CD4-positive, alpha-beta T cell treated with Interleukin-2 at 100 ng/mL for 4 hours (primary cell): ENCODE measurements around the gene KIF20B.

Source experiments
- DNase-seq: peaks from one replicate; pipeline ENCODE4 v3.0.0-alpha.2; 2020; ENCODE audit warnings: low spot score

KIF20B gene, protein sequence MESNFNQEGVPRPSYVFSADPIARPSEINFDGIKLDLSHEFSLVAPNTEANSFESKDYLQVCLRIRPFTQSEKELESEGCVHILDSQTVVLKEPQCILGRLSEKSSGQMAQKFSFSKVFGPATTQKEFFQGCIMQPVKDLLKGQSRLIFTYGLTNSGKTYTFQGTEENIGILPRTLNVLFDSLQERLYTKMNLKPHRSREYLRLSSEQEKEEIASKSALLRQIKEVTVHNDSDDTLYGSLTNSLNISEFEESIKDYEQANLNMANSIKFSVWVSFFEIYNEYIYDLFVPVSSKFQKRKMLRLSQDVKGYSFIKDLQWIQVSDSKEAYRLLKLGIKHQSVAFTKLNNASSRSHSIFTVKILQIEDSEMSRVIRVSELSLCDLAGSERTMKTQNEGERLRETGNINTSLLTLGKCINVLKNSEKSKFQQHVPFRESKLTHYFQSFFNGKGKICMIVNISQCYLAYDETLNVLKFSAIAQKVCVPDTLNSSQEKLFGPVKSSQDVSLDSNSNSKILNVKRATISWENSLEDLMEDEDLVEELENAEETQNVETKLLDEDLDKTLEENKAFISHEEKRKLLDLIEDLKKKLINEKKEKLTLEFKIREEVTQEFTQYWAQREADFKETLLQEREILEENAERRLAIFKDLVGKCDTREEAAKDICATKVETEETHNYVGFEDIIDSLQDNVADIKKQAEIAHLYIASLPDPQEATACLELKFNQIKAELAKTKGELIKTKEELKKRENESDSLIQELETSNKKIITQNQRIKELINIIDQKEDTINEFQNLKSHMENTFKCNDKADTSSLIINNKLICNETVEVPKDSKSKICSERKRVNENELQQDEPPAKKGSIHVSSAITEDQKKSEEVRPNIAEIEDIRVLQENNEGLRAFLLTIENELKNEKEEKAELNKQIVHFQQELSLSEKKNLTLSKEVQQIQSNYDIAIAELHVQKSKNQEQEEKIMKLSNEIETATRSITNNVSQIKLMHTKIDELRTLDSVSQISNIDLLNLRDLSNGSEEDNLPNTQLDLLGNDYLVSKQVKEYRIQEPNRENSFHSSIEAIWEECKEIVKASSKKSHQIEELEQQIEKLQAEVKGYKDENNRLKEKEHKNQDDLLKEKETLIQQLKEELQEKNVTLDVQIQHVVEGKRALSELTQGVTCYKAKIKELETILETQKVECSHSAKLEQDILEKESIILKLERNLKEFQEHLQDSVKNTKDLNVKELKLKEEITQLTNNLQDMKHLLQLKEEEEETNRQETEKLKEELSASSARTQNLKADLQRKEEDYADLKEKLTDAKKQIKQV (N-terminal part only)

GRCh38 chr10:89701242-89702120 lies at the start of gene KIF20B:
Gene KIF20B (plus strand): TSS chr10:89701590. CDS start chr10:89705295, 3,705 bp downstream.
- peak; percentile 97 for DNase-seq

GRCh38 chr10:89651916-89652573 lies 49.3 kb upstream of the KIF20B start:
- DNase-seq, result no peak

GRCh38 chr10:89652806-89653370 lies 48.5 kb upstream of the KIF20B start:
- no peak for DNase-seq

GRCh38 chr10:89653410-89653869 lies 48.0 kb upstream of the KIF20B start:
- DNase-seq, result no peak

GRCh38 chr10:89655722-89656121 lies 45.7 kb upstream of the KIF20B start:
- DNase-seq, result no peak

GRCh38 chr10:89657302-89657701 lies 44.1 kb upstream of the KIF20B start:
- DNase-seq, result no peak

GRCh38 chr10:89659143-89660131 lies 42.0 kb upstream of the KIF20B start:
- DNase-seq, result no peak

DNA sequence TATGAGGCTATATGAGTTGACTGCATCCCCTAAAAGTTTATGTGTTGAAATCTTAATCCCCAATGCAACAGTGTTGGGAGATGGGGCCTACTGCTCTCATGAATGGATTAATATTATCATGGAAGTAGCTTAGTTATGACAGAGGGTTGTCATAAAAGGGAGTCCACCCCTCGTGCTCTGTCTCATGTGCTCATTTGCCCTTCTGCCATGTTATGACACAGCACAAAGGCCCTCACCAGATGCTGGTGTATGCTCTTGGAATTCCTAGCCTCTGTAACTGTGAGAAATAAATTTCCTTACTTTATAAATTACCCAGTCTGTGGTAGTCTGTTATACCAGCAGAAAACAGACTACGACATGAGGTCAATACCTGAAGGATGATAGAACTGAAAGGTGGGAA lies 38.8 kb upstream of the KIF20B start:
- DNase-seq, result no peak

GRCh38 chr10:89663144-89663543 lies 38.2 kb upstream of the KIF20B start:
- no peak for DNase-seq

GRCh38 chr10:89664203-89664602 lies 37.2 kb upstream of the KIF20B start:
- no peak for DNase-seq

DNA sequence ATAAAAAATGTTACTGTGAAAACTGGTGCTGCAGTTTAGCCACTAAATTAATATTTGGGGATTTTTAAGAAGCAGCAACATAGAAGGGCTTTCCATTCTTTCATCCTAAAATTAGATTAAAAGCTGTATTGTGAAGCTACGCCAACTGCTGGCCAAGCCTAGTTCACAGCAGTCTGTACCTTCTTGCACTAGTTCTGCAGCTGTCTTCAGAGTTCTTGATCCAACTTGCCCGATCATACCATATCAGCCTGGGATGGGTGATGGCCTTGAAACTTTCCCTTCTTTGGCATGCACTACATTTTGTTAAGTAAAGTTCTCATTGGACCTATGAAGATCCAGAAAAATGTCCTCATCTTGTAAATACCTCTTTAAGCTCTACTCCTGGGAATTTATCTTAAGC lies 36.1 kb upstream of the KIF20B start:
- DNase-seq, result no peak

DNA sequence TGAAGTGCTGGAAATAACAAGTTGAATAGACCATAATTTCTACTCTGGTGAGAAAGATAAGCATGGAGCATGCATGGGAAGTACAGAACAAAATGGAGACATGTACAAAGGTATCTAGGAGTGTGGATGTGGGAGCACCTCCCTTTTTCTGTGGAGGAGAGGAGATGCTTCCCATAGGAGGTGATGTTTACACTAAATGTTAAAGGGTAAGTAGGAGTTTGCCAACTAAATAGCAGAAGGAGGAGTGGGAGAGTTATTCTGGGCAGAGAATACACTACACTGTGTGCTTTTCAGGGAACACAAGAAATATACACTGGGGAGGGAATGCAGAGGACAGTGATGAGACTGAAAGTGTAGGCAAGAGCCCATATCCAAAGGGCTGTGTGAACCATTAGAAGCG lies 35.3 kb upstream of the KIF20B start:
- DNase-seq, result no peak

GRCh38 chr10:89668386-89669071 lies 32.9 kb upstream of the KIF20B start:
- DNase-seq, result no peak

DNA sequence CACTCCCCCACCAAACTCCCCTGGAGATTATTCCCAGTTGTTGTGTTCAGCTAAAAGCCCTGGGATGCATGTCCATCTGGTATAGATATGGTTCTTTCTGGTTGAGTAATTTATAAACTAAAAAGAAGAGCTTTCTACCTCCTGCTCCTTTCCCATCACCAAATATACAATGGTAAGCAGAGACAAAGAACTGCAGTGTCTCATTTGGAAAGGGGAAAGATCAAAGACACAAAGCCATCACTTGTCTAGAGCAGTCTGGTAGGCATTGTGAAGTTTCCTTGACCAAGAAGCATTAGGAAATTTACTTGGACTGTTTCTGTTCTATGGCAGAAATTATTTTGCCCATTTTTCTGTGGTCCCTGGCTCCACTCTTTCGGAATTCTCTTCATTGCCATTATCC lies 31.4 kb upstream of the KIF20B start:
- no peak for DNase-seq

GRCh38 chr10:89670926-89671325 lies 30.5 kb upstream of the KIF20B start:
- DNase-seq, result no peak

GRCh38 chr10:89677341-89677740 lies 24.0 kb upstream of the KIF20B start:
- no peak for DNase-seq

- DNase-seq, result no peak
Observed at GRCh38 chr10:89679986-89680385, 21.4 kb upstream of the KIF20B start.

- no peak for DNase-seq
Observed at GRCh38 chr10:89683883-89684282, 17.5 kb upstream of the KIF20B start.
